ENCODE results near the gene RPL15.
A peak's percentile ranks its signal among the peaks of the same experiment; 100 is the strongest.

The RPL15 gene

DNA sequence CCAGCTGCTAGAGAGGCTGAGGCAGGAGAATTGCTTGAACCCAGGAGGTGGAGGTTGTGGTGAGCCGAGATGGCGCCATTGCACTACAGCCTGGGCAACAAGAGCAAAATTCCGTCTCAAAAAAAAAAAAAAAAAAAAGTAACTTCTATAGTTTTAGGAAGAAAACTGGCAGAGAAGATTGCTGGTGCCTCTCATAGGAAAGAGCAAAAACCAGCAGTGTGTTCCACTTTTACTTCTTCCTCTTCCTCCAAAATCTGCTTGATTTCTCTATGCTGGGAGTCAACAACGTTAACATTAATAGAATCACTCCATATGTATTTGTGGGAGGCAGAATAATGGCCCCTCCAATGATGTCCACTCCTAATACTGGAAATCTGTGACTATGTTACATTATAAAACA lies 15.6 kb downstream of the RPL15 start:
- no peak for DNase-seq

- DNase-seq: no peak
Observed at GRCh38 chr3:23934253-23934652, 17.3 kb downstream of the RPL15 start.

DNA sequence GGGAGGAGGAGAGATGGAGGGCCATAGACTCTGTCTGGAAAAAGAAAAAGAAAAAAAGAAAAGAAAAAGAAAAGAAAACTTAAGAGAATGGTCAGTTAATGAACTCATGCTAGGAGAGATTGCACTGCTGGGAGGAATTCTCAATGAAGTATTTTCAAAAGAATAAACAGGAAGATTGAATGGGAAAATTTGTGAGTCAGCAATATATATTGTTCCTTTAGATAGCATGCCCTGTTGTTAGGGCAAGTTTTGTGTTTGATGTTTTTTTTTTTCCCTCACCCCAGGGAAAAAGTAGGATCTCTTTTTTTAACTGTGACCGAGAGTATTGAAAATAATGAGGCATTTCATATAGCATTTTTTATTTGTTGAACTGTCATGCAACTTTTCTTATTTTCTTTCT lies 20.4 kb downstream of the RPL15 start:
- no peak for DNase-seq

GRCh38 chr3:23938688-23939087 lies 21.8 kb downstream of the RPL15 start:
- no peak for DNase-seq

- DNase-seq: no peak
Observed at GRCh38 chr3:23940775-23941174, 23.8 kb downstream of the RPL15 start.

- no peak for DNase-seq
Observed at GRCh38 chr3:23941440-23941839, 24.5 kb downstream of the RPL15 start.

GRCh38 chr3:23942546-23942945 lies 25.6 kb downstream of the RPL15 start:
- DNase-seq: no peak

DNA sequence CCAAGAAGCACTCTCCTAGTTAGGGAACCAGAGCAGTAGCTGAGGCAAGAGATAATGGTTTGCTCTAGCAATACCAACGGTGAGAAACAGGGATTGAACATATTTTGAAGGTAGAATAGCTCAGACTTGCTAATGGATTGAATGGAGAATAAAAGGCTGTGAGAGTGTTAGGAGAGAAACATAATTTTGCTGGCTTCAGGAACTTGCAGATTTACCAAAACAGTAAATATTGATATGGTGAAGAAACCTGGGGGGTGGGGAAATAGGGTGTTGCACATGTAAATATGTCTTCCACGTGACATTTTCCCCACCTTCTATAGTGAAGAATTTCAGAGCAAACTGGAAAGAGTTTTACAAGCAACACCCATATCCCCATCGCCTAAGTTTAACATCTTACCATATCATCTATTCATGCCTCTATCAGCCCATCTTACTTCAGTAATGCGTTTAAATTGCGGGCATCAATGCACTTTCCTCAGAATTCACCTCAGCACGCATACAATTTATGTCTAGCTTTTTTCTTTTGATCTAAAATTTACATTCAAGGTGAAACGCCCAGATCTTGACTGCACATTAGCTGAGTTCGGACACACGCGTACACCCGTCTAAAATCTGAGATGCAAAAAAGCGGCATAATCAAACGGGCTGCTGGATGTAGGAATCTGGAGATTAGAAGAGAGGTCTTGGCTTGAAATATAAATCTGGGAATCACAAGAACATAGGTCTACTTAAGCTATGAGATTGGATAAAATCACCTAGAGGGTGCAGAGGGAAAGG lies 27.3 kb downstream of the RPL15 start:
- DNase-seq: no peak

DNA sequence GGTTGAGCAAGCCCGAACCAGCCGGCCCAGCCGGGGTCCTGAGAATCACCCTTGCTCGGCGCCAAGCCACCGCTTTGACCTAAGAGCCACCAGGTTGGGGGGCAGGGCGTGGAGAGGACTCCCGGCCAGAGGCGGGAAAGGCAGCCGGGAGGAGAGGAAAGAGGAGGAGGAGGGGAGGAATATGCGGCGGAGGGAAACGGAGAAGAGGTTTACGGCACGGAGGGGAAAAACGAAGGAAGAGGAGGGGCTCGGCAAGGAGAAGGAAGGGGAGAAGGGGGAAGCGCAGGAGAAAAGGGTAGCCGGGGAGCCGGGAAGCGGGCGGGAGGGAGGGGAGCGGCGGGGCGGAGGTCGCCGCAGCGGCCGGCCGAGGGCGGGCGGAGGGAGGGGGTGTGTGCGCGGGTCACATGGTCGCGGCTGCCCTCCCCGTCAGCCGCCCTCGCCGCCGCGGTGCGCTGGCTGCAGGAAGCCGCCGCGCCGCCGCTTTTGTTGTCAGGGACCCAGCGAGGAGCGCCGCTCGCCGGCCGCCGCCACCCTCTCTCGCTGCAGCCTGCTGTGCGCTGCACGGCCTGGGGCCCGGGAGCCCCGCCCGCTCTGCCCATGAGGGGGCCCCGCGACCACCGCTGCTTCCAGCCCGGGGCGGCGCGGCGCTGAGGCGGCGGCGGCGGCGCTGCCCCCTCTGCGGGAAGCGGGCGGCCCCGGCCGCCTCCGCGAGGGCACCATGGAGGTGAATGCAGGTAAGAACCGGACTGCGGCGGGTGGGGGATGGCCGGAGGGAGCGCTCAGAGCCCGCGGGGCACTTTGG lies 28.1 kb downstream of the RPL15 start, which contains the start of gene NR1D2:
Gene NR1D2, plus strand, starts transcription at position 426 of the 802 bp plus-strand sequence. Its CDS starts 293 bp downstream, at position 719.
- peak; percentile 78 for DNase-seq

DNA sequence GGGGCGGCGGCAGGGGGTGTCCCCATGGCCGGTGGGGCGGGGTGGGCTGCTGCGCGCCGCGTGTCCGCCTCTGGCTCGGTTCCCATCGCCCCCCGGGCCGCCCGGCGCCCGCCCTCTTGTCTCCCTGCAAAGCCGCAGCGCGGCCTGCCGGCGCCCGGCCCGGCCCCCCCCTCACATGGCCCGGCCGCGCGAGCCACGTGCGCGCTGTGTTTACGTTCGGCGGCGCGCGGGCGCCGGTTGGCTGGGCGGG lies 28.7 kb downstream of the RPL15 start:
- no peak for DNase-seq

DNA sequence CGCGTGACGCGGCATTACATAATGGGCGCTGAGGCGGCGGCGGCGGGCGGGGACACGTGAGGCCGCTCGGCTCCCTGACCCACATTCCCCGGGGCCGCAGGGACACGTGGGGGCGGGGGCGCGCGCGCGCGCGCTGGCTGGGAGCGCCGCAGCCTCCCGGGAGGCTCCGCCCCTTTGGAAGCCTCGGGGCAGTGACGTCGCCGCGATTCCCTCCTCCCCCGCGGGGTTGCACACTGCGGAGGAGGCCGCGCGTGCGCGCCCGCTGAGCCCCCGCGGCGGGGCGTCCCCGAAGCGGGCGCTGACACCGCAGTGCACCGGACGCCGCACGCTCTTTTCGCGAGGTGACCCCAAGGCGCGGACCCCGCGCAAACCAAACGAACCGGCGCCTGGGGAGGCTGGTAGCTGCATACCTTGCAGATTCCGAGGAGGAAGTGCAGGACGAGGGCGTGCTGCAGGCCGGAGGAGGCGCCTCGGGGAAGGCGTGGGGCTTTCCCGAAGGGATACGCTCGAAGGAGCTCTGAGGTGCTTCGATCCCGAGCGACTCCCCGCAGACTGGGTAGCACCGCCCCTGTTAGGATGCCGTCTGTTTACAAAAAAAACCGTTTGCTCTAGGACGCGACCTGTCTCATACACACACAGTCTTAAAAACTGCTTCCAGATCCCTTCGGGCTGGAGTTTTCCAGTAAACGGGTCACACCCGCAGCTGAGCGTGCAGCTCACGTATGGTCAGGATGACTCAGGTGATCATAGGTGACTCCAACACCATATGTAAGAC lies 29.2 kb downstream of the RPL15 start:
- DNase-seq: peak; percentile 98

GRCh38 chr3:23948761-23949160 lies 31.8 kb downstream of the RPL15 start:
- no peak for DNase-seq

GRCh38 chr3:23949784-23950183 lies 32.9 kb downstream of the RPL15 start:
- DNase-seq: no peak

GRCh38 chr3:23950293-23950692 lies 33.4 kb downstream of the RPL15 start:
- no peak for DNase-seq

- DNase-seq: no peak
Observed at GRCh38 chr3:23952646-23953045, 35.7 kb downstream of the RPL15 start.

- DNase-seq: no peak
Observed at GRCh38 chr3:23953523-23953922, 36.6 kb downstream of the RPL15 start.

DNA sequence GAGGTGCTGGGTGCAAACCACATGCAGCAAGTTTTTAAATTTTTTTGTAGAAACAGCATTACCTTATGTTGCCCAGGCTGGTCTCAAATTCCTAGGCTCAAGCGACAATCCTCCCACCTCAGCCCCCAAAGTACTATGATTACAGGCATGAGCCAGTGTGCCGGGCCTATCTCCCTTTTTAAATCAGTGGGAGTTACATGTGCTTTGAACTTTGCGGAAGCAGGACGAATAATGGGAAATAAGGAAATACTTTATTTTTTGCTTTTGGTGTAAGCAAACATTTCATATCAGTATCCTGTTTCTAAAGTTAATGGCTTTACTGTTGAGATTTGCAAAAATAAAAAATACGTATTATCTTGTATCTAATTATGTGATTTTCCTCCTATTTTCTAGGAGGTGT lies 37.2 kb downstream of the RPL15 start:
- DNase-seq: no peak

DNA sequence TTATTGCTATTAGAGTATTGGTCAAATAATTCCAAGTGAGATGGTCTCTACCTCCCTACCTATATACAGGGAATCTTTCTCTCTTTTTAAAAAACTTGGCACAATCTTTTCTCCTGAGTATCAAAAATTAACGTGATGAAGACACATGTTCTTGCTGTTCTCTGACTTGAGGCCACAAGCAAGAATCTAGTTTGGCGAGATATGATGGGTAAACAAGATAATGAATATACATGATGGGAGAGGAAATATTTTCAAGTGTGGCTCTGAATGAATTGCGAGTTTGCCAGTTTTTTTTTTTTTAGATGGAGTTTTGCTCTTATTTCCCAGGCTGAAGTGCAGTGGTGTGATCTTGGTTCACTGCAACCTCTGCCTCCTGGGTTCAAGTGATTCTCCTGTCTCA lies 39.8 kb downstream of the RPL15 start:
- DNase-seq: no peak

DNA sequence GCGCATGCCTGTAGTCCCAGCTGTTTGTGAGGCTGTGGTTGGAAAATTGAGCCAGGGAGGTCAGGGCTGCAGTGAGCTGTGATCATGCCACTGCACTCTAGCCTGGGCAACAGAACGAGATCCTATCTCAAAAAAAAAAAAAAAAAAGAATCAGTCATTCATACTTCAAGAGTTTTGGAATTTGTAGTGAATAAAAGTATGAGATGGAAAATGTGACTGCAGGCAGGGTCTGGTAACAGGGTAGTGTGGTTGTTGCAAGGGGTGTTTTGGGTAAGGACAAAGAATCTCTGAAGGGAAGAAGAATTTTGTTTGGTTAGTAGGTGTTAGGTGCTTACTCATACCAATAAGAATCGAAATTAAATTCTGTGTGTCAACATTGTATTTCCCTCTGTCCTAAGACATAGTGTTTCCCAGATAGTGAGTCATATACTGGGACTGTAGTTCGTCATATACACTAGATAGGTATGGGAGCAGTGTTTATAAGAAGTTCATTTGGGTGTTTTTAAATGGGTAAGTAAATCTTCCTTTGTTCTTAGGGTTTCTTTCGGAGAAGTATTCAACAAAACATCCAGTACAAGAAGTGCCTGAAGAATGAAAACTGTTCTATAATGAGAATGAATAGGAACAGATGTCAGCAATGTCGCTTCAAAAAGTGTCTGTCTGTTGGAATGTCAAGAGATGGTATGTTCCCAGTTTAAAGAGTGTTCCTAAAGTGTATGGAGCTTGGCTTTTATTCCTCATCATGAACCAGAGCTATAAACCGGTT lies 42.4 kb downstream of the RPL15 start:
- DNase-seq: no peak

DNA sequence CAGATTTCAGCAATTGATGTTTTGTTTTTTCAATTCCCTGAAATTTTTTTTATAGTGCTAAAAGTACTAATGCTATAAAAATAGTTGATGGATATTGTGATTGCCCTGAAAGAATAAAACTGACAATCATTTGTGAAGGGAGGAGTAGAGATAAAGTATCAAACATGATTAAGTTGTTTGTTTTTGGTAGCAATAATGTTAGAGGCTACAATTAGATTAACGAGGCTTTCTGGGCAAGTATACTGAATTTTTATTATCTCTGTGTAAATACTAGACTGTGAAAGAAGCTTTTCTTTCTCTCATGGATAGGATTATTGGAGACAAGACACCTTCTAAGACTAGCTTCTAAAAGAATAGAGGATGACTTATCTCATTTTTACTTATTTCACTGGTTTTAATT lies 43.7 kb downstream of the RPL15 start:
- no peak for DNase-seq

- no peak for DNase-seq
Observed at GRCh38 chr3:23961066-23961465, 44.1 kb downstream of the RPL15 start.

DNA sequence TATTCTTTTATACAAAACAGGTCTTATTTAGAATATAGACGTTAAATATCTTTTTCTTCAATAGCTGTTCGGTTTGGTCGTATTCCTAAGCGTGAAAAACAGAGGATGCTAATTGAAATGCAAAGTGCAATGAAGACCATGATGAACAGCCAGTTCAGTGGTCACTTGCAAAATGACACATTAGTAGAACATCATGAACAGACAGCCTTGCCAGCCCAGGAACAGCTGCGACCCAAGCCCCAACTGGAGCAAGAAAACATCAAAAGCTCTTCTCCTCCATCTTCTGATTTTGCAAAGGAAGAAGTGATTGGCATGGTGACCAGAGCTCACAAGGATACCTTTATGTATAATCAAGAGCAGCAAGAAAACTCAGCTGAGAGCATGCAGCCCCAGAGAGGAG lies 45.0 kb downstream of the RPL15 start:
- DNase-seq: no peak

All from stimulated activated CD4-positive, alpha-beta T cell treated with anti-CD3 and anti-CD28 coated beads, Interleukin-4, amount 100 ng/mL, for 1 hour (primary cell).